K562 (cell line): ENCODE results near the gene CLCN2. TPM values are rescaled to one million over a fixed set of nuclear protein-coding genes. Genes with fewer than 3 reads are reported as not detected.

Experiments
- ARHGAP35 ChIP-seq: fragments of 450-650 bp; IDR thresholded peaks from 2 replicates; pipeline ENCODE4 v1.6.1; 2018; ENCODE audit not compliant: partially characterized antibody
- CCNT2 ChIP-seq: IDR thresholded peaks from 2 replicates; pipeline ENCODE4 v1.6.1; 2011; ENCODE audit warnings: borderline replicate concordance, low read depth, mild to moderate bottlenecking, moderate library complexity, mixed read lengths, low read length; ENCODE audit not compliant: insufficient read length; ENCODE audit errors: extremely low read depth
- GABPB1 ChIP-seq: sonication (generic); formaldehyde crosslinking; IDR thresholded peaks from 2 replicates; pipeline ENCODE4 v1.8.0; 2022; ENCODE audit warnings: mild to moderate bottlenecking, missing genetic modification reagents
- KDM1A ChIP-seq, 2 experiments: fragments of 450-650 bp; IDR thresholded peaks; 2 replicates each; pipeline ENCODE4 v1.6.1; 2016; ENCODE audit warnings: mild to moderate bottlenecking in 2 of 2
- MEF2A ChIP-seq: IDR thresholded peaks from 2 replicates; pipeline ENCODE4 v1.6.1; 2011; ENCODE audit warnings: low read depth, mild to moderate bottlenecking, low read length, moderate library complexity; ENCODE audit not compliant: control insufficient read depth
- MYBL2 ChIP-seq, 2 experiments: fragments of 450-650 bp in 1 of 2; sonication (generic) in 1 of 2; formaldehyde crosslinking in 1 of 2; IDR thresholded peaks; 2 replicates each; pipeline versions ENCODE4 v1.6.1 to v1.8.1; 2017 to 2022; ENCODE audit warnings: borderline replicate concordance in 1 of 2, inconsistent platforms in 1 of 2, low read depth in 1 of 2, mild to moderate bottlenecking in 1 of 2, missing genetic modification reagents in 1 of 2, moderate library complexity in 1 of 2
- MYC ChIP-seq, 2 experiments: fragments of 250-450 bp in 1 of 2; sonication (Bioruptor Pico) in 1 of 2; IDR thresholded peaks; 2 replicates each; pipeline versions ENCODE4 v1.5.1 to v1.6.1; 2012 to 2021; ENCODE audit warnings: low read depth in 2 of 2, borderline replicate concordance in 1 of 2, improper control_type of control experiment in 1 of 2, low read length in 1 of 2, mild to moderate bottlenecking in 1 of 2, moderate library complexity in 1 of 2
- POLR2H ChIP-seq: IDR thresholded peaks from 2 replicates; pipeline ENCODE4 v1.6.1; 2016; ENCODE audit warnings: missing genetic modification characterization, low read depth, mild to moderate bottlenecking, control low read depth, missing compliant biosample characterization, moderate library complexity
- STAG1 ChIP-seq: sonication (generic); formaldehyde crosslinking; IDR thresholded peaks from 2 replicates; pipeline ENCODE4 v1.5.0; 2020; ENCODE audit warnings: missing genetic modification reagents, borderline replicate concordance
- ZBTB17 ChIP-seq: fragments of 450-650 bp; formaldehyde crosslinking; IDR thresholded peaks from 2 replicates; pipeline ENCODE4 v1.4.0; 2020; ENCODE audit warnings: mild to moderate bottlenecking
- ZKSCAN8 ChIP-seq: fragments of 200-800 bp; sonication (Bioruptor generic); IDR thresholded peaks from 2 replicates; pipeline ENCODE4 v1.6.1; 2016; ENCODE audit warnings: missing genetic modification characterization, missing compliant biosample characterization
- ZNF143 ChIP-seq: sonication (generic); formaldehyde crosslinking; IDR thresholded peaks from 2 replicates; pipeline ENCODE4 v1.9.0; 2022; ENCODE audit warnings: mild to moderate bottlenecking, missing genetic modification reagents
- ZNF407 ChIP-seq: fragments of 450-650 bp; IDR thresholded peaks from 2 replicates; pipeline ENCODE4 v1.6.1; 2016; ENCODE audit warnings: low read depth
- polyA plus RNA-seq, 8 experiments: library from polyadenylated mRNA; depleted of rRNA in 4 of 8; stranded (reverse) in 5 of 8; unstranded in 3 of 8; fragments of >200 nt; fragmentation: Nextera tagmentation in 2 of 8; fragmentation: Illumina TruSeq in 1 of 8; extraction: Ambion mirVana in 2 of 8; extraction: Trizol in 1 of 8; gene quantifications; 2 replicates each; pipeline versions ENCODE4 v1.2.1 to v1.2.3, GENCODE V29; 2011 to 2014; ENCODE audit warnings: inconsistent platforms in 1 of 8, missing spikeins in 1 of 8
- total RNA-seq, 7 experiments: library from RNA; depleted of rRNA in 6 of 7; stranded (reverse); fragments of >200 nt in 6 of 7; fragmentation: Illumina TruSeq in 2 of 7; extraction: Trizol in 2 of 7; gene quantifications; 2 replicates each; pipeline versions ENCODE4 v1.2.1 to v1.2.3, GENCODE V29; 2011 to 2021; ENCODE audit warnings: low replicate concordance in 1 of 7
- TF ChIP-seq, protein P1 (sequence below): sonication (generic); formaldehyde crosslinking; IDR thresholded peaks from 2 replicates; pipeline ENCODE4 v1.8.0; 2022; ENCODE audit warnings: missing genetic modification reagents, mild to moderate bottlenecking, moderate library complexity, borderline replicate concordance
- TF ChIP-seq, protein P2 (sequence below): sonication (generic); formaldehyde crosslinking; IDR thresholded peaks from 2 replicates; pipeline ENCODE4 v1.8.0; 2022; ENCODE audit warnings: mild to moderate bottlenecking, missing genetic modification reagents

CLCN2 gene
- total and polyA plus RNA-seq, 9 of the 15 experiments (the other 6 are each of a cell fraction or from before 2014, with no cell fraction given), result 0.10 to 14.0 (median 6.9) TPM

GRCh38 chr3:184336547-184337398, 24.6 kb downstream of the CLCN2 start (continued):
- TF ChIP-seq CCNT2 (no peak), MYC (IDR thresholded peaks at IDR 0.05; ENCODE audit: low read depth, low read length) (no peak), MYC (CRISPR knock-in tag; IDR thresholded peaks at IDR 0.05; ENCODE audit: borderline replicate concordance, low read depth) (0 out of 2 replicates have a peak, but pooled peaks have one; percentile 6), ZNF143 (peak; percentile 69), KDM1A (IDR thresholded peaks at IDR 0.05) (0 out of 4 replicates have a peak, but pooled peaks of 1 of the 2 experiments have one; percentile 19), ZBTB17 (CRISPR knock-in tag) (no peak), GABPB1 (CRISPR knock-in tag) (peak; percentile 50; the same call in 1 of the 2 replicates), POLR2H (tag) (no peak), MYBL2 (IDR thresholded peaks at IDR 0.05; ENCODE audit: low read depth) (no peak), MYBL2 (CRISPR knock-in tag; IDR thresholded peaks at IDR 0.05; ENCODE audit: borderline replicate concordance) (no peak), STAG1 (CRISPR knock-in tag) (no peak), ZKSCAN8 (CRISPR knock-in tag) (no peak), ZNF407 (no peak), MEF2A (no peak), ARHGAP35 (no peak)
- TF ChIP-seq, protein P1, sequence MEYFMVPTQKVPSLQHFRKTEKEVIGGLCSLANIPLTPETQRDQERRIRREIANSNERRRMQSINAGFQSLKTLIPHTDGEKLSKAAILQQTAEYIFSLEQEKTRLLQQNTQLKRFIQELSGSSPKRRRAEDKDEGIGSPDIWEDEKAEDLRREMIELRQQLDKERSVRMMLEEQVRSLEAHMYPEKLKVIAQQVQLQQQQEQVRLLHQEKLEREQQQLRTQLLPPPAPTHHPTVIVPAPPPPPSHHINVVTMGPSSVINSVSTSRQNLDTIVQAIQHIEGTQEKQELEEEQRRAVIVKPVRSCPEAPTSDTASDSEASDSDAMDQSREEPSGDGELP (CRISPR knock-in tag), result peak; percentile 86
- TF ChIP-seq, protein P2, sequence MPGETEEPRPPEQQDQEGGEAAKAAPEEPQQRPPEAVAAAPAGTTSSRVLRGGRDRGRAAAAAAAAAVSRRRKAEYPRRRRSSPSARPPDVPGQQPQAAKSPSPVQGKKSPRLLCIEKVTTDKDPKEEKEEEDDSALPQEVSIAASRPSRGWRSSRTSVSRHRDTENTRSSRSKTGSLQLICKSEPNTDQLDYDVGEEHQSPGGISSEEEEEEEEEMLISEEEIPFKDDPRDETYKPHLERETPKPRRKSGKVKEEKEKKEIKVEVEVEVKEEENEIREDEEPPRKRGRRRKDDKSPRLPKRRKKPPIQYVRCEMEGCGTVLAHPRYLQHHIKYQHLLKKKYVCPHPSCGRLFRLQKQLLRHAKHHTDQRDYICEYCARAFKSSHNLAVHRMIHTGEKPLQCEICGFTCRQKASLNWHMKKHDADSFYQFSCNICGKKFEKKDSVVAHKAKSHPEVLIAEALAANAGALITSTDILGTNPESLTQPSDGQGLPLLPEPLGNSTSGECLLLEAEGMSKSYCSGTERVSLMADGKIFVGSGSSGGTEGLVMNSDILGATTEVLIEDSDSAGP (CRISPR knock-in tag), result peak; percentile 53; the same call in 1 of the 2 replicates
